ENCODE data around the gene GSE1. TPM values are rescaled to one million over a fixed set of nuclear protein-coding genes. Genes with fewer than 3 reads are reported as not detected.

GSE1 gene
- total and polyA plus RNA-seq, 9 of the 15 experiments (the other 6 are each of a cell fraction or from before 2014, with no cell fraction given), result 12.2 to 244 (median 57.9) TPM

- intact Hi-C loops (cut with micrococcal nuclease), result no loop called here
- FAIRE-seq, result no peak
Measured at GRCh38 chr16:85637061-85637807, 24.1 kb downstream of the GSE1 start.

More at GRCh38 chr16:85637061-85637807, 24.1 kb downstream of the GSE1 start:
- Histone ChIP-seq H3K36me3 (ENCODE audit: control insufficient read depth, insufficient read depth, low read length) (peaks cover 98% of the 10 kb centered on the region; the same call in 2 of the 3 replicates), H3K79me2 (ENCODE audit: control insufficient read depth, insufficient read depth, low read length) (peaks cover 99% of the 10 kb centered on the region), H3K27me3 (ENCODE audit: control insufficient read depth in 2 of 2, insufficient read depth in 2 of 2, low read length in 2 of 2) (no peaks in the 10 kb centered on the region), H3K9ac (ENCODE audit: insufficient read depth in 1 of 2, low read depth in 2 of 2, low read length in 2 of 2) (peak overlapping the region in 1 of 2 experiments; percentile 35; a peak in 2 of 4 replicates), H3K4me1 (replicated peaks in 1 of 2; ENCODE audit: control insufficient read depth in 2 of 2, insufficient read depth in 2 of 2, low read length in 2 of 2) (peaks cover 0 to 91% of the 10 kb centered on the region in 2 experiments; a peak in 2 of 5 replicates), H3K9me1 (ENCODE audit: control insufficient read depth, insufficient read depth, low read length) (peaks cover 7% of the 10 kb centered on the region), H3K4me2 (ENCODE audit: insufficient read depth, low read length) (no peak overlapping the region), H2AFZ (ENCODE audit: low read depth, low read length) (no peak overlapping the region), H3K4me3 (no peak overlapping the region), H3K9me3 (replicated peaks; ENCODE audit: control insufficient read depth, insufficient read depth, low read depth, low read length) (no peaks in the 10 kb centered on the region), H3K27ac (ENCODE audit: extremely low read depth, low read depth, low read length) (no peak overlapping the region), H4K20me1 (replicated peaks; ENCODE audit: control insufficient read depth, insufficient read depth, low read length) (peaks cover 82% of the 10 kb centered on the region)
- ChIA-PET POLR2A (interaction anchor here (1.2 to 1.3 kb wide), 2 partner anchors 13 to 32 kb away, joined by 3 to 7 read pairs; no protein-coding TSS in a partner anchor), CTCF (ENCODE audit: low intra/inter-chr PET ratio) (no interaction called here)
- TF ChIP-seq BACH1 (tag; IDR thresholded peaks at IDR 0.05) (no peak), PCBP1 (IDR thresholded peaks at IDR 0.05; ENCODE audit: low read depth, low read length, poor library complexity, severe bottlenecking) (peak; percentile 27), POLR2G (IDR thresholded peaks at IDR 0.05; ENCODE audit: low read depth, low read length) (peak; percentile 66; the same call in 1 of the 2 replicates), CBX5 (IDR thresholded peaks at IDR 0.05; ENCODE audit: borderline replicate concordance, low read depth) (no peak), RBM22 (IDR thresholded peaks at IDR 0.05; ENCODE audit: low read depth, low read length, poor library complexity, severe bottlenecking) (peak; percentile 62), RBFOX2 (IDR thresholded peaks at IDR 0.05; ENCODE audit: low read depth, low read length) (peak; percentile 8; the same call in 1 of the 2 replicates), ZKSCAN8 (CRISPR knock-in tag; IDR thresholded peaks at IDR 0.05) (no peak), POLR2A (conservative IDR thresholded peaks at IDR 0.05) (0 out of 2 replicates have a peak, but pooled peaks have one; percentile 26)
- WGBS (ENCODE audit: insufficient coverage, low coverage, missing lambda C conversion rate), result 96% methylated on average over 31 of the region's 36 CpGs
- in situ Hi-C loops (cut with MboI), result no loop called here
- DNase-seq (ENCODE audit: extremely low read depth in 1 of 4, low spot score in 3 of 4), result no peak
- no TSS peak for BruUV-seq (replicated peaks)
- ATAC-seq, result no peak
